ENCODE results near the gene DMAC2L.

Gene DMAC2L

DNA sequence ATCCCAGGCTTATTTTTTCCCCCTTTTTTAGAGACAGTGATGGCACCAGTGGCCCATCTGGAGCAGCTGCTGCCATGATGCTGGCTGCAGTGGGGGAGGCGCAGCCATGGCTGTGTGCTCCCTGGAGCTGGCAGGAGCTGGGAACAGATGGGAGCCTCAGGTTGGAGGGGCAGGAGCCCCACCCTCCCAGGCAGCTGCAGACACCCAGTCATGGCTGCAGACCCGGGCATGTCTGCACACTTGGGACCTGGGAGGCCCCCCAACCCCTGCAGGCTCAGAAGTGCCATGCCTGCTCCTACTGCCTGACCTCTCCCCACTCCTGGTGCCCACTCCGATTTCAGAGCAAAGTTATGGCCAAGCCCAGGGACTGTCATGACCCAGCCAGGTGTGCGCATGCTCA is 59.4 kb downstream of the DMAC2L start:
- Histone ChIP-seq H3K36me3 (ENCODE audit: insufficient read depth) (no peaks in the 10 kb centered on the region), H3K27ac (no peak overlapping the region), H2AFZ (ENCODE audit: low read depth) (no peak overlapping the region), H4K20me1 (ENCODE audit: insufficient read depth) (no peaks in the 10 kb centered on the region), H3K4me1 (ENCODE audit: low read depth, poor library complexity, severe bottlenecking) (no peaks in the 10 kb centered on the region), H3K4me2 (no peak overlapping the region), H3K4me3 (IDR thresholded peaks at IDR 0.05; ENCODE audit: insufficient read depth, low read depth, low read length) (no peak overlapping the region), H3K9ac (no peak overlapping the region), H3K27me3 (ENCODE audit: insufficient read depth, low read depth) (no peaks in the 10 kb centered on the region), H3K79me2 (ENCODE audit: insufficient read depth, low read depth) (no peaks in the 10 kb centered on the region)
- TF ChIP-seq, protein P1, sequence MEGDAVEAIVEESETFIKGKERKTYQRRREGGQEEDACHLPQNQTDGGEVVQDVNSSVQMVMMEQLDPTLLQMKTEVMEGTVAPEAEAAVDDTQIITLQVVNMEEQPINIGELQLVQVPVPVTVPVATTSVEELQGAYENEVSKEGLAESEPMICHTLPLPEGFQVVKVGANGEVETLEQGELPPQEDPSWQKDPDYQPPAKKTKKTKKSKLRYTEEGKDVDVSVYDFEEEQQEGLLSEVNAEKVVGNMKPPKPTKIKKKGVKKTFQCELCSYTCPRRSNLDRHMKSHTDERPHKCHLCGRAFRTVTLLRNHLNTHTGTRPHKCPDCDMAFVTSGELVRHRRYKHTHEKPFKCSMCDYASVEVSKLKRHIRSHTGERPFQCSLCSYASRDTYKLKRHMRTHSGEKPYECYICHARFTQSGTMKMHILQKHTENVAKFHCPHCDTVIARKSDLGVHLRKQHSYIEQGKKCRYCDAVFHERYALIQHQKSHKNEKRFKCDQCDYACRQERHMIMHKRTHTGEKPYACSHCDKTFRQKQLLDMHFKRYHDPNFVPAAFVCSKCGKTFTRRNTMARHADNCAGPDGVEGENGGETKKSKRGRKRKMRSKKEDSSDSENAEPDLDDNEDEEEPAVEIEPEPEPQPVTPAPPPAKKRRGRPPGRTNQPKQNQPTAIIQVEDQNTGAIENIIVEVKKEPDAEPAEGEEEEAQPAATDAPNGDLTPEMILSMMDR (conservative IDR thresholded peaks at IDR 0.05; ENCODE audit: low read depth, low read length): no peak

GRCh38 chr14:50373959-50374358 is 61.8 kb downstream of the DMAC2L start:
- Histone ChIP-seq H3K27me3 (ENCODE audit: insufficient read depth, low read depth) (no peaks in the 10 kb centered on the region), H2AFZ (ENCODE audit: low read depth) (no peak overlapping the region), H3K4me3 (IDR thresholded peaks at IDR 0.05; ENCODE audit: insufficient read depth, low read depth, low read length) (no peak overlapping the region), H3K4me1 (ENCODE audit: low read depth, poor library complexity, severe bottlenecking) (no peaks in the 10 kb centered on the region), H4K20me1 (ENCODE audit: insufficient read depth) (no peaks in the 10 kb centered on the region), H3K36me3 (ENCODE audit: insufficient read depth) (no peaks in the 10 kb centered on the region), H3K27ac (no peak overlapping the region), H3K4me2 (no peak overlapping the region), H3K79me2 (ENCODE audit: insufficient read depth, low read depth) (no peaks in the 10 kb centered on the region), H3K9ac (no peak overlapping the region)
- TF ChIP-seq, protein P1 (conservative IDR thresholded peaks at IDR 0.05; ENCODE audit: low read depth, low read length): no peak

- H3K27me3 ChIP-seq (ENCODE audit: insufficient read depth, low read depth): no peaks in the 10 kb centered on the region
- TF ChIP-seq, protein P1 (conservative IDR thresholded peaks at IDR 0.05; ENCODE audit: low read depth, low read length): no peak
- H3K79me2 ChIP-seq (ENCODE audit: insufficient read depth, low read depth): no peaks in the 10 kb centered on the region
- no peaks in the 10 kb centered on the region for H3K4me1 ChIP-seq (ENCODE audit: low read depth, poor library complexity, severe bottlenecking)
- H3K4me3 ChIP-seq (IDR thresholded peaks at IDR 0.05; ENCODE audit: insufficient read depth, low read depth, low read length): no peak overlapping the region
- H3K27ac ChIP-seq: no peak overlapping the region
- no peak overlapping the region for H3K4me2 ChIP-seq
- H3K9ac ChIP-seq: no peak overlapping the region
- H3K36me3 ChIP-seq (ENCODE audit: insufficient read depth): no peaks in the 10 kb centered on the region
- no peak overlapping the region for H2AFZ ChIP-seq (ENCODE audit: low read depth)
- H4K20me1 ChIP-seq (ENCODE audit: insufficient read depth): no peaks in the 10 kb centered on the region
Observed at GRCh38 chr14:50375760-50376159, 63.6 kb downstream of the DMAC2L start.

All from KMS-11 (cell line).